KOPT-K1 (cell line): Measurements from ENCODE around the gene FANK1.
"Not testable (repeated sequence)": the region's sequence is repeated elsewhere in the genome, so short reads cannot be mapped to it uniquely, and the experiment has no call there.

Experiments
- H3K27ac ChIP-seq: fragments of 200-600 bp; sonication (generic); 2 replicates; pipeline ENCODE4 v1.5.1; 2016; ENCODE audit warnings: antibody characterized with exemption, mild to moderate bottlenecking, low read depth, low read length; ENCODE audit not compliant: poor library complexity, severe bottlenecking
- H3K36me3 ChIP-seq: fragments of 200-600 bp; sonication (generic); 2 replicates; pipeline ENCODE4 v1.5.1; 2017; ENCODE audit warnings: antibody characterized with exemption, mild to moderate bottlenecking, low read length, moderate library complexity; ENCODE audit not compliant: insufficient read depth
- H3K9me3 ChIP-seq: fragments of 200-600 bp; sonication (generic); 2 replicates; pipeline ENCODE4 v1.5.1; 2017; ENCODE audit warnings: antibody characterized with exemption, low read length, mild to moderate bottlenecking; ENCODE audit not compliant: insufficient read depth, poor library complexity, severe bottlenecking

FANK1 gene

GRCh38 chr10:126037946-126038345, 141.6 kb downstream of the FANK1 start:
- Histone ChIP-seq H3K9me3 (peaks cover 8% of the 10 kb centered on the region), H3K27ac (no peak overlapping the region), H3K36me3 (no peaks in the 10 kb centered on the region)

GRCh38 chr10:126041117-126041516, 144.8 kb downstream of the FANK1 start:
- no peaks in the 10 kb centered on the region for H3K9me3 ChIP-seq
- no peaks in the 10 kb centered on the region for H3K36me3 ChIP-seq
- H3K27ac ChIP-seq = no peak overlapping the region

- H3K36me3 ChIP-seq = no peaks in the 10 kb centered on the region
- no peaks in the 10 kb centered on the region for H3K9me3 ChIP-seq
- no peak overlapping the region for H3K27ac ChIP-seq
Measured at GRCh38 chr10:126041804-126042231, 145.5 kb downstream of the FANK1 start.

- no peaks in the 10 kb centered on the region for H3K9me3 ChIP-seq
- H3K27ac ChIP-seq = no peak overlapping the region
Measured at GRCh38 chr10:126042354-126042753, 146.0 kb downstream of the FANK1 start.

GRCh38 chr10:126042906-126043305, 146.5 kb downstream of the FANK1 start:
- Histone ChIP-seq H3K36me3 (no peaks in the 10 kb centered on the region), H3K27ac (no peak overlapping the region), H3K9me3 (no peaks in the 10 kb centered on the region)

More at GRCh38 chr10:126042354-126042753, 146.0 kb downstream of the FANK1 start:
- no peaks in the 10 kb centered on the region for H3K36me3 ChIP-seq

GRCh38 chr10:126043389-126043788, 147.0 kb downstream of the FANK1 start:
- Histone ChIP-seq H3K27ac (no peak overlapping the region), H3K36me3 (no peaks in the 10 kb centered on the region), H3K9me3 (no peaks in the 10 kb centered on the region)

GRCh38 chr10:126045861-126046260, 149.5 kb downstream of the FANK1 start:
- Histone ChIP-seq H3K36me3 (no peaks in the 10 kb centered on the region), H3K9me3 (no peaks in the 10 kb centered on the region), H3K27ac (no peak overlapping the region)

GRCh38 chr10:126046831-126047230, 150.5 kb downstream of the FANK1 start:
- Histone ChIP-seq H3K36me3 (no peaks in the 10 kb centered on the region), H3K27ac (no peak overlapping the region), H3K9me3 (no peaks in the 10 kb centered on the region)

GRCh38 chr10:126047749-126048148, 151.4 kb downstream of the FANK1 start:
- H3K9me3 ChIP-seq, H3K27ac ChIP-seq, H3K36me3 ChIP-seq: not testable (repeated sequence)

- no peaks in the 10 kb centered on the region for H3K9me3 ChIP-seq
- H3K27ac ChIP-seq = no peak overlapping the region
- no peaks in the 10 kb centered on the region for H3K36me3 ChIP-seq
Measured at GRCh38 chr10:126049759-126050700, 153.7 kb downstream of the FANK1 start.

- Histone ChIP-seq H3K27ac (no peak overlapping the region), H3K36me3 (no peaks in the 10 kb centered on the region)
Measured at GRCh38 chr10:126052171-126052570, 155.8 kb downstream of the FANK1 start.

GRCh38 chr10:126054191-126054590, 157.8 kb downstream of the FANK1 start:
- Histone ChIP-seq H3K9me3 (no peaks in the 10 kb centered on the region), H3K27ac (no peak overlapping the region), H3K36me3 (no peaks in the 10 kb centered on the region)

More at GRCh38 chr10:126052171-126052570, 155.8 kb downstream of the FANK1 start:
- no peaks in the 10 kb centered on the region for H3K9me3 ChIP-seq

GRCh38 chr10:126057494-126057893, 161.1 kb downstream of the FANK1 start:
- H3K27ac ChIP-seq = no peak overlapping the region
- H3K9me3 ChIP-seq = no peaks in the 10 kb centered on the region
- H3K36me3 ChIP-seq = no peaks in the 10 kb centered on the region

GRCh38 chr10:126058104-126058503, 161.7 kb downstream of the FANK1 start:
- H3K27ac ChIP-seq = no peak overlapping the region
- no peaks in the 10 kb centered on the region for H3K36me3 ChIP-seq
- H3K9me3 ChIP-seq = no peaks in the 10 kb centered on the region

- H3K27ac ChIP-seq = no peak overlapping the region
- no peaks in the 10 kb centered on the region for H3K9me3 ChIP-seq
Measured at GRCh38 chr10:126058507-126058906, 162.1 kb downstream of the FANK1 start.

More at GRCh38 chr10:126058507-126058906, 162.1 kb downstream of the FANK1 start:
- no peaks in the 10 kb centered on the region for H3K36me3 ChIP-seq
